Skeletal muscle satellite cell (primary cell): Measurements from ENCODE around the gene MOB3B.

Experiments
- H3K27me3 ChIP-seq: 2 replicates; pipeline ENCODE4 v1.7.0; 2013; ENCODE audit warnings: low read length; ENCODE audit not compliant: control insufficient read depth, insufficient read depth
- H3K36me3 ChIP-seq: 2 replicates; pipeline ENCODE4 v1.7.0; 2013; ENCODE audit warnings: mild to moderate bottlenecking, control low read depth, low read length; ENCODE audit not compliant: insufficient read depth
- H3K4me1 ChIP-seq: 2 replicates; pipeline ENCODE4 v1.7.0; 2013; ENCODE audit warnings: low read length; ENCODE audit not compliant: control insufficient read depth, insufficient read depth
- H3K4me2 ChIP-seq: 2 replicates; pipeline ENCODE4 v1.7.0; 2013; ENCODE audit warnings: mild to moderate bottlenecking, low read length
- H3K4me3 ChIP-seq: 2 replicates; pipeline ENCODE4 v1.7.0; 2013; ENCODE audit warnings: low read length
- H3K9ac ChIP-seq: 2 replicates; pipeline ENCODE4 v1.7.0; 2013; ENCODE audit warnings: mild to moderate bottlenecking, low read depth, low read length, moderate library complexity
- H3K9me3 ChIP-seq: replicated peaks from 2 replicates; pipeline ENCODE4 v1.7.0; 2013; ENCODE audit warnings: mild to moderate bottlenecking, control low read depth, low read length

The MOB3B gene

GRCh38 chr9:27440888-27441740 is 88.5 kb downstream of the MOB3B start:
- peaks cover 5% of the 10 kb centered on the region for H3K27me3 ChIP-seq
- H3K9ac ChIP-seq: no peak overlapping the region
- no peaks in the 10 kb centered on the region for H3K9me3 ChIP-seq
- no peaks in the 10 kb centered on the region for H3K4me1 ChIP-seq
- H3K4me2 ChIP-seq: no peak overlapping the region
- H3K36me3 ChIP-seq: no peaks in the 10 kb centered on the region
- H3K4me3 ChIP-seq: no peak overlapping the region

- Histone ChIP-seq H3K4me1 (no peaks in the 10 kb centered on the region), H3K9me3 (no peaks in the 10 kb centered on the region), H3K36me3 (no peaks in the 10 kb centered on the region), H3K9ac (no peak overlapping the region), H3K4me3 (no peak overlapping the region), H3K4me2 (no peak overlapping the region), H3K27me3 (no peaks in the 10 kb centered on the region)
Observed at GRCh38 chr9:27438522-27438921, 91.1 kb downstream of the MOB3B start.

GRCh38 chr9:27437652-27438373 is 91.8 kb downstream of the MOB3B start:
- Histone ChIP-seq H3K4me1 (no peaks in the 10 kb centered on the region), H3K36me3 (no peaks in the 10 kb centered on the region), H3K4me3 (no peak overlapping the region), H3K27me3 (no peaks in the 10 kb centered on the region), H3K4me2 (no peak overlapping the region), H3K9me3 (no peaks in the 10 kb centered on the region), H3K9ac (no peak overlapping the region)

- H3K4me3 ChIP-seq: no peak overlapping the region
Observed at GRCh38 chr9:27436234-27436633, 93.4 kb downstream of the MOB3B start.

GRCh38 chr9:27433631-27434325 is 95.8 kb downstream of the MOB3B start:
- Histone ChIP-seq H3K4me2 (no peak overlapping the region), H3K4me3 (no peak overlapping the region), H3K9ac (no peak overlapping the region), H3K27me3 (no peaks in the 10 kb centered on the region), H3K9me3 (no peaks in the 10 kb centered on the region), H3K36me3 (no peaks in the 10 kb centered on the region), H3K4me1 (no peaks in the 10 kb centered on the region)

More at GRCh38 chr9:27436234-27436633, 93.4 kb downstream of the MOB3B start:
- no peaks in the 10 kb centered on the region for H3K27me3 ChIP-seq
- H3K4me2 ChIP-seq: no peak overlapping the region
- H3K36me3 ChIP-seq: no peaks in the 10 kb centered on the region
- no peaks in the 10 kb centered on the region for H3K4me1 ChIP-seq
- H3K9me3 ChIP-seq: no peaks in the 10 kb centered on the region
- no peak overlapping the region for H3K9ac ChIP-seq

GRCh38 chr9:27432308-27432707 is 97.3 kb downstream of the MOB3B start:
- Histone ChIP-seq H3K4me1 (no peaks in the 10 kb centered on the region), H3K4me2 (no peak overlapping the region), H3K4me3 (no peak overlapping the region), H3K9me3 (no peaks in the 10 kb centered on the region), H3K27me3 (no peaks in the 10 kb centered on the region), H3K36me3 (no peaks in the 10 kb centered on the region), H3K9ac (no peak overlapping the region)

GRCh38 chr9:27431543-27432147 is 98.0 kb downstream of the MOB3B start:
- Histone ChIP-seq H3K4me1 (no peaks in the 10 kb centered on the region), H3K4me2 (no peak overlapping the region), H3K9me3 (no peaks in the 10 kb centered on the region), H3K9ac (no peak overlapping the region), H3K4me3 (no peak overlapping the region), H3K36me3 (no peaks in the 10 kb centered on the region), H3K27me3 (no peaks in the 10 kb centered on the region)

GRCh38 chr9:27430750-27431535 is 98.7 kb downstream of the MOB3B start:
- Histone ChIP-seq H3K36me3 (no peaks in the 10 kb centered on the region), H3K9ac (no peak overlapping the region), H3K4me2 (no peak overlapping the region), H3K27me3 (no peaks in the 10 kb centered on the region), H3K9me3 (no peaks in the 10 kb centered on the region), H3K4me3 (no peak overlapping the region), H3K4me1 (no peaks in the 10 kb centered on the region)

- no peaks in the 10 kb centered on the region for H3K9me3 ChIP-seq
- no peak overlapping the region for H3K4me2 ChIP-seq
- no peaks in the 10 kb centered on the region for H3K27me3 ChIP-seq
- H3K4me1 ChIP-seq: no peaks in the 10 kb centered on the region
- no peaks in the 10 kb centered on the region for H3K36me3 ChIP-seq
- no peak overlapping the region for H3K9ac ChIP-seq
- no peak overlapping the region for H3K4me3 ChIP-seq
Observed at GRCh38 chr9:27429917-27430316, 99.7 kb downstream of the MOB3B start.

GRCh38 chr9:27429436-27429835 is 100.2 kb downstream of the MOB3B start:
- no peaks in the 10 kb centered on the region for H3K36me3 ChIP-seq
- H3K27me3 ChIP-seq: no peaks in the 10 kb centered on the region
- H3K4me2 ChIP-seq: no peak overlapping the region
- H3K9ac ChIP-seq: no peak overlapping the region
- no peaks in the 10 kb centered on the region for H3K4me1 ChIP-seq
- no peaks in the 10 kb centered on the region for H3K9me3 ChIP-seq
- H3K4me3 ChIP-seq: no peak overlapping the region
